Pulmonary artery endothelial cell (primary cell): Measurements from ENCODE around the gene KNL1. TPM values are rescaled to one million over a fixed set of nuclear protein-coding genes. Genes with fewer than 3 reads are reported as not detected.
"Not testable (repeated sequence)": the region's sequence is repeated elsewhere in the genome, so short reads cannot be mapped to it uniquely, and the experiment has no call there.

Experiments
- DNase-seq: peaks from one replicate; pipeline ENCODE4 v3.0.0-alpha.2; 2011; ENCODE audit warnings: low read depth, low spot score
- total RNA-seq: library from RNA; depleted of rRNA; stranded (reverse); fragments of >200 nt; gene quantifications from 2 replicates; pipeline ENCODE4 v1.2.3, GENCODE V29; 2014

Gene KNL1
- total RNA-seq, 1 donor from 2014 or later, result 18.1 TPM

GRCh38 chr15:40578892-40579291 lies 15.2 kb upstream of the KNL1 start:
- DNase-seq, result no peak

GRCh38 chr15:40581796-40582195 lies 12.3 kb upstream of the KNL1 start:
- DNase-seq, result not testable (repeated sequence)

GRCh38 chr15:40582726-40583246 lies 11.3 kb upstream of the KNL1 start:
- no peak for DNase-seq

GRCh38 chr15:40584191-40584590 lies 9.9 kb upstream of the KNL1 start:
- DNase-seq, result no peak

- DNase-seq, result no peak
Observed at GRCh38 chr15:40590667-40591050, 3.4 kb upstream of the KNL1 start.

- no peak for DNase-seq
Observed at GRCh38 chr15:40591389-40591788, 2.7 kb upstream of the KNL1 start.

- no peak for DNase-seq
Observed at GRCh38 chr15:40593165-40593564, 884 bp upstream of the KNL1 start.

- no peak for DNase-seq
Observed at GRCh38 chr15:40594429-40594836, 384 bp downstream of the KNL1 start.

- DNase-seq, result no peak
Observed at GRCh38 chr15:40595219-40595618, 1.2 kb downstream of the KNL1 start.

GRCh38 chr15:40595773-40596172 lies 1.7 kb downstream of the KNL1 start:
- no peak for DNase-seq

GRCh38 chr15:40597024-40597423 lies 3.0 kb downstream of the KNL1 start:
- no peak for DNase-seq

- DNase-seq, result no peak
Observed at GRCh38 chr15:40598126-40598525, 4.1 kb downstream of the KNL1 start.

- DNase-seq, result no peak
Observed at GRCh38 chr15:40598672-40599071, 4.6 kb downstream of the KNL1 start.

GRCh38 chr15:40600956-40601355 lies 6.9 kb downstream of the KNL1 start:
- DNase-seq, result no peak

- no peak for DNase-seq
Observed at GRCh38 chr15:40603935-40604334, 9.9 kb downstream of the KNL1 start.

- DNase-seq, result no peak
Observed at GRCh38 chr15:40613080-40613479, 19.0 kb downstream of the KNL1 start.

GRCh38 chr15:40618023-40618422 lies 24.0 kb downstream of the KNL1 start:
- no peak for DNase-seq

GRCh38 chr15:40618906-40619305 lies 24.9 kb downstream of the KNL1 start:
- no peak for DNase-seq

GRCh38 chr15:40623361-40623760 lies 29.3 kb downstream of the KNL1 start:
- no peak for DNase-seq

- DNase-seq, result no peak
Observed at GRCh38 chr15:40630313-40630712, 36.3 kb downstream of the KNL1 start.

GRCh38 chr15:40633178-40633577 lies 39.1 kb downstream of the KNL1 start:
- DNase-seq, result no peak

GRCh38 chr15:40637221-40637745 lies 43.2 kb downstream of the KNL1 start:
- DNase-seq, result no peak

GRCh38 chr15:40639677-40640076 lies 45.6 kb downstream of the KNL1 start:
- DNase-seq, result no peak

GRCh38 chr15:40647523-40647922 lies 53.5 kb downstream of the KNL1 start:
- no peak for DNase-seq
